Endometrial microvascular endothelial cells (primary cell): Measurements from ENCODE around the gene APLP2. TPM values are rescaled to one million over a fixed set of nuclear protein-coding genes. Genes with fewer than 3 reads are reported as not detected.

Experiments used
- in situ Hi-C: cut with HindIII; loops from 2 replicates; pipeline ENCODE4 v1.10.0; 2017; ENCODE audit warnings: low sequenced_read_pairs, low pct_unique_long_range_greater_than_20kb; ENCODE audit errors: inconsistent ontology term
- total RNA-seq: library from RNA; depleted of rRNA; stranded (reverse); fragments of >200 nt; gene quantifications from one replicate; pipeline ENCODE4 v1.2.3, GENCODE V29; 2015; ENCODE audit errors: inconsistent ontology term

APLP2 gene
- total RNA-seq, 1 donor from 2014 or later: 580 TPM

DNA sequence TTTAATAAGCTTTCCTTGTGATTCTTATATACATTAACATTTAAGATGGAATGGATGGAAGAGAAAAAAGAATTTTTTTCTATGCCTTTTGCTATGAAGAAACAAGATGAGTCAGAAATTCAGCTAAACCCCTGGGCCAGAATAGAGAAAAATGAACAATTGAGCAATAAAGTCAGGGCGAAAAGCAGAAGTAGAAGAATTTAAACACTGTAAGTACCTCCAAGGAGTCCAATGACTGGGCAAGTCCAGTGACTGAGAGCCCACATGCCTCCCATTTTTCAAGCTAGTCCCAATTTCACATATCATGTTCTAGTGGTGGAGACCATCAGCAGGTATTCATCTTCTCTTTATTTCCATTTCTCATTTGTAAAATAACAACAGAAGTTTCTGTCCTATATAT is 18.6 kb upstream of the APLP2 start:
- in situ Hi-C loops: no loop called here

DNA sequence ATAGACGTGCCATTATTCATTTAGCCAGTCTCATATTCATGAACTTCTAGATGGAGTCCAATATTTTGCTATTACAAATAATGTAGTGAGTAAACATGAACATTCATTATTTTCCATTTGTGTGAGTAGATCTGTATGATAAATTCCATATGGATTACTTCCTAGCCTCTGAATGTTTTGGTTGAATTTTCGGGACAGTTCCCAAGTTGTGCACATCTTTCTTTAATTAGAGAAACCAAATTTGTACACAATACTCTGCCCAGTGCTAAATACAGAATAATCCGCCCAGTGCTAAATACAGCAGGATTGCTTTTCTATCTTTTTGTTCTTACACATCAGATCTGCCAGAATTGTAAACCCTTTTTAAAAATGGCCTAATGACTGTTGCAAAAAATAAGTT is 17.1 kb upstream of the APLP2 start:
- in situ Hi-C loops: no loop called here

DNA sequence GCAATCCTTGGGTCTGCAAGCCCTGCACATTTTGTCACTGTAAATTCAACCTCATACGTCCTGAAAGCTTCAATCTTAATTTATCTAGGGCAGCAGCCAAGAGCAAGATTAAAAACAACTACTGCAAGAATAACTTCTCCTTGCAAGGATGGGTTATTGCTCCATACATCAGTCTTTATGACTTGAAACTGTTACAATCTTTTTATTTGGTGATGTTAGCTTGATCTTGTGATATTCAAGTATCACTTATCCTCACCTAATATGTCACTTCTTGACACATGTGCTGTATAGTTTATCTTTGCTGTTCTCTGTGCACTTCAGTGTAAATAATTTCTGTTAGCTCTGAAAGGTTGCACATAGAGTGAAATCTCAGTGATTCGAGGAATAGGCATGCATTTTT is 14.7 kb upstream of the APLP2 start:
- in situ Hi-C loops: no loop called here

GRCh38 chr11:130055617-130056016 is 14.1 kb upstream of the APLP2 start:
- in situ Hi-C loops: no loop called here

DNA sequence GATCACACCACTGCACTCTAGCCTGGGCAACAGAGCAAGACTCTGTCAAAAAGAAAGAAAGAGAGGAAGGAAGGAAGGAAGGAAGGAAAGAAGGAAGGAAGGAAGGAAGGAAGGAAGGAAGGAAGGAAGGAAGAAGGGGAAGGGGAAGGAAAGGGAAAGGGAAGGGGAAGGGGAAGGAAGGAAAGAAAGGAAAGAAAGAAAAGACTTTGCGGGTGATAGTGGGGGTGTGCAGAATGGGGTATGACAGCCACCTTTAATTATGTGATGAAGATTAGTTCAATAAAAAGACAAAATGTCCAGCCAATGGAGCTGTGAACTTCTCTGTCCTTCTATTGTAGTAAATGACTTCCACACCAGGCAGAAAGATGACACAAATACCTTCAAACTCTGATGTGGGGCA is 8.7 kb upstream of the APLP2 start:
- in situ Hi-C loops: no loop called here

GRCh38 chr11:130062026-130062425 is 7.7 kb upstream of the APLP2 start:
- in situ Hi-C loops: no loop called here

DNA sequence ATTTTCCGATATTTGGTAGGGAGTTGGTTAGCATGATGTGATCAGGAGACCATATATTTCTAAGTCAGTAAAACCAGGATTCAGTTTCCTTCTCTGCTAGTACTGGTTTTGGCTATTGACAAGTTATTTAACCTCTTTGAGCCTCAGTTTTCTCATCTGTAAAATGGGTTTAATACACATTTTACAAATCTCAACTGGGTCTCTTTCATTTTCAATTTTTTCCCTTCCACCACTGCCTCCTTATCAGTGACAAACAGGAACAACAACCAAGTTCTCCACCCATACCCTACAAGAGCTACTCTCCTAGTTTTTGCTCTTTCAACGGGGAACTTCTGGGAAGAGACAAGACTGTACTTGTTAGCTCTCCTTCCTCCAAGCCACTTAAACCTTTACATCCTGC is 6.2 kb upstream of the APLP2 start:
- in situ Hi-C loops: no loop called here

DNA sequence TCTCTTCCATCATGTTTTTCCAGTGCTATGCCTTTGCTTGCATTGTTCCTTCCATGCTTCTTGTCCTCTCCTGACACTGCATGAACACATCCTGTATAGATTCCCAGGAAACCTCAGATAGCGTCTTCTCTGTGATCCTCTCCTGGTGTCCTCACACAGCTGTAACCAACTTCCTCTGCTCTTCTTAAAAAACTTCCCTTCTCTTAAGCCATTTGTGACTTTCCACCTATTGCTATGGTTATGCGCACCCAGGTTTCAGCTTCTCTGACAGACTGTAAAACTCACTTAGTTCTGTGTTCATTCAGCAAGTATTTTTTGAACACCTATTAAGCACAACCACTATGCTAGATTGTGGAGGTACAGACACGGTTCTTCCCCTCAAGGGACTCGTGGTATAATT is 5.1 kb upstream of the APLP2 start:
- in situ Hi-C loops: no loop called here

DNA sequence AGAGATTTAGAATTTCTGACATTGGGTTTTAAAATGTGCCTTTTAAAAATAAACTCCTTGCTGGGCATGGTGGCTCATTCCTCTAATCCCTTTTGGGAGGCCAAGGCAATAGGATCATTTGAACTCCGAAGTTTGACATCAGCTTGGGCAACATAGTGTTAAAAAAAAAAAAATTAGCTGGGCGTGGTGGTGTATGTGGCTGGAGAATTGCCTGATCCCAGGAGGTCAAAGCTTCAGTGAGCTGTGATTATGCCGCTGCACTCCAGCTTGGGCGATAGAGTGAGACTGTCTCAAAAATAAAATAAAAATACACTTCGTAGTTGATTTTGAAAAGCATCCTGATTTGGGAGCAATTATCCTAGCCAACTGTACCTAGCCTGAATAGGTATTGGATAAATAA is 3.4 kb upstream of the APLP2 start:
- in situ Hi-C loops: no loop called here

- in situ Hi-C loops: no loop called here
Measured at GRCh38 chr11:130068546-130068985, 1.1 kb upstream of the APLP2 start.

DNA sequence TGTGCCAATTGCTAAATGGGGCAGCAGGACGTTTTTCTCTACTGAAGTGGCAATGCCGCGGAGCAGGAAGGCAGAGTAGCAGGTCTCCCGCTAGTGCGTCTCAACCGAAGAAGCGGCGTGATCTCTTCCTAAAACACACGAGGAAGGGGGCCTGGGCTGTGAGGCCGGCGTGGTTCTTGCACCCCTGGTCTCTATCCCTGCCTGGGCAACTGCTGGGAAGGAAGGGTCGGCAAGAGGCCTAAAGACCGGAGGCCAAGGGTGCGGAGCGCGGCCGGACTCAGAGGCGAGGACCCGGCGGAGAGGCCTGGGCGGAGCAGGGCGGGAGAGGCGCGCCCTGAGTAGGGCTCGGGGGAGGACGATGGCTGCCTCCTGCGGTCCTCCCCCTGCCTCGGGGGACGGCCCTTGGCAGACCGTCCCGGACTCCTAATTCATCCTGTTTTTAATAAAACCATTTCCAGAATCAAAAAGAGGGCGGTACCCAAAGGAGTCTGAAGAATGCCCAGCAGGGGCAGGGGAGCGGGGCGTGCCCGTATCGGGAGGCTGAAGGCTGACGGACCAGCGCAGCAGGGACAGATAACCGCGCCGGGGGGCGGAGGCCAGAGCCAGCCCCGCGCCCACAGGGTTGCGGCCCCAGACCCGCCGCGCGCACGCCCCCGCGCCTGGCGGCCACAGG is 572 bp upstream of the APLP2 start:
- in situ Hi-C loops: no loop called here

- in situ Hi-C loops: no loop called here
Measured at GRCh38 chr11:130070109-130070845, 583 bp downstream of the APLP2 start.

DNA sequence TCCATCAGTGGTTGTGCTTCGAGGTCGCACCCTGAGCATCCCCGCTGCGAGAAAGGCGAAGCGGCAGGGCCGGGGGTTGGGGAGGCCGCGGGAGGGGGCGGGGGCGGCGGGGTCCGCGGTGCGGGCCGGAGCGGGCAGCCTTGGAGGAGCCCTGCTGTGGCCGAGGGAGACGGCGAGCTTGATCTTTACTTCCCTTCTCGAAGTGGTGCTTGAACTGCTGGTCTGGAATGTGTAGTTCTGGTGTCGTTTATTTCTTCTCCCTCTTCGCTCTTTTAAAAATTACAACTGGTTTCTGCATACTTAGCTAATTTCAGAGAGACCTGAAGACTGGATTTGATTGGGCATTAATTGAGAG is 1.1 kb downstream of the APLP2 start:
- in situ Hi-C loops: no loop called here

- in situ Hi-C loops: no loop called here
Measured at GRCh38 chr11:130071211-130071712, 1.6 kb downstream of the APLP2 start.

GRCh38 chr11:130074736-130075135 is 5.0 kb downstream of the APLP2 start:
- in situ Hi-C loops: no loop called here

- in situ Hi-C loops: no loop called here
Measured at GRCh38 chr11:130076778-130077481, 7.2 kb downstream of the APLP2 start.

GRCh38 chr11:130077671-130078070 is 8.0 kb downstream of the APLP2 start:
- in situ Hi-C loops: no loop called here

GRCh38 chr11:130078080-130078479 is 8.4 kb downstream of the APLP2 start:
- in situ Hi-C loops: no loop called here

DNA sequence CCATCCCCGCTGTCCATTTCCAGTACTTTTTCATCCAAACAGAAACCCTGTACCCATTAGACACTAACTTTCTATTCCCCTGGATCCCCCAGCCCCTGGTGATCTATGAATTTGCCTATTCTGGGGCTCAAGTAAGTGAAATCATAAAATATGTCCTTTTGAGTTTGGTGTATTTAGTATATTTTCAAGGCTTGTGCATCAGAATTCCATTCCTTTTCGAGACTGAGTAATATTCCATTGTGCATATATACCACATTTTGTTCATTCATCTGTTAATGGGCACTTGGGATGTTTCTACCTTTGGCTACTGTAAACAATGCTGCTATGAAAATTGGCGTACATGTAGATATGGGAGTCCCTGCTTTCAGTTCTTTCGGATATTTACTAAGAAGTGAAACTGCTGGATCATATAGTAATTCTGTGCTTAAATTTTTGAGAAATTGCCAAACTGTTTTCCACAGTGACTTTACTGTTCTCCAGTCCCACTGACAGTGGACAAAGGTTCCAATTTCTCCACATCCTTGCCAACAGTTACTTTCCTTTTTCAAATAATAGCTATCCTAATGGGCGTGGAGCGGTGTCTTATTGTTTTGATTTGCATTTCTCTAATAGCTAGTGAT is 16.1 kb downstream of the APLP2 start:
- in situ Hi-C loops: no loop called here

DNA sequence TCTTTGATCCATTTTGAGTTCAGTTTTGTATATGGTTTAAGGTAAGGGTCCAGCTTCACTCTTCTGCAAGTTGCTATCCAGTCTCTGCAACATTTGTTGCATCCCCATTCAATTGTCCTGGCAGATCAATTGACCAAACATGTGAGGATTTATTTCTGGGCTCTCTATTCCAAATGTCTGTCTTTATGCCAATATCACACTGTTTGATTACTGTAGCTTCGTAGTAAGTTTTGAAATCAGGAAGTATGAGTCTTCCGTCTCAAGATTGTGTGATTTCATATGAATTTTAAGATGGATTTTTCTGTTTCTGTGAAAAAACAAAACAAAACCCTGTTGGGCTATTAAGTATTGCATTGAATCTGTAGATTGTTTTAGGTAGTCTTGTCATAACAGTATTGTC is 17.0 kb downstream of the APLP2 start:
- in situ Hi-C loops: no loop called here
